Right atrium auricular region (tissue), 2 donors: Measurements from ENCODE around the gene UNC13A. TPM values are rescaled to one million over a fixed set of nuclear protein-coding genes. Genes with fewer than 3 reads are reported as not detected.

Source experiments
- DNase-seq: peaks from one replicate; pipeline ENCODE4 v3.0.0-alpha.2; 2019; ENCODE audit warnings: low spot score
- H3K27ac ChIP-seq, 2 donors: fragments of 200-600 bp; sonication (generic); 1 replicate in 1 of 2; 2 replicates in 1 of 2; pipeline ENCODE4 v1.5.1; 2016 to 2019
- H3K27me3 ChIP-seq, 2 donors: fragments of 200-600 bp; sonication (generic); one replicate each; pipeline versions ENCODE4 v1.5.1 to v1.6.0; 2017 to 2019
- H3K36me3 ChIP-seq: fragments of 200-600 bp; sonication (generic); one replicate; pipeline ENCODE4 v1.5.1; 2016
- H3K4me1 ChIP-seq, 2 donors: fragments of 200-600 bp; sonication (generic); one replicate each; pipeline versions ENCODE4 v1.5.1 to v1.6.0; 2017 to 2019
- H3K4me3 ChIP-seq, 2 donors: fragments of 200-600 bp; sonication (generic); 1 replicate in 1 of 2; 2 replicates in 1 of 2; pipeline ENCODE4 v1.5.1; 2017 to 2019; ENCODE audit warnings: mild to moderate bottlenecking in 1 of 2, moderate library complexity in 1 of 2
- H3K9me3 ChIP-seq, 2 donors: fragments of 200-600 bp; sonication (generic); one replicate each; pipeline ENCODE4 v1.5.1; 2019
- CTCF ChIP-seq, 2 donors: fragments of 200-600 bp; sonication (generic); IDR thresholded peaks; one replicate each; pipeline ENCODE4 v1.5.1; 2019; ENCODE audit warnings: antibody characterized with exemption in 2 of 2
- total RNA-seq, 2 donors: library from RNA; depleted of rRNA; stranded (reverse); fragments of >200 nt; gene quantifications; one replicate each; pipeline ENCODE4 v1.1.0, GENCODE V29; 2016

Gene UNC13A
- total RNA-seq, 2 donors from 2014 or later = 0.08 TPM; not detected in 1

GRCh38 chr19:17681505-17682125 is 6.5 kb downstream of the UNC13A start:
- Histone ChIP-seq H3K27ac (no peak overlapping the region), H3K36me3 (no peaks in the 10 kb centered on the region), H3K4me1 (peaks cover 0 to 24% of the 10 kb centered on the region in 2 donors), H3K9me3 (no peaks in the 10 kb centered on the region), H3K4me3 (no peak overlapping the region), H3K27me3 (peaks cover 3 to 8% of the 10 kb centered on the region in 2 donors)
- TF ChIP-seq CTCF (IDR thresholded peaks at IDR 0.05) = no peak
- no peak for DNase-seq

- Histone ChIP-seq H3K27me3 (no peaks in the 10 kb centered on the region), H3K27ac (peak overlapping the region in 1 of 2 donors; percentile 17)
Observed at GRCh38 chr19:17680230-17680722, 7.9 kb downstream of the UNC13A start.

GRCh38 chr19:17679526-17680229 is 8.5 kb downstream of the UNC13A start:
- H3K4me3 ChIP-seq = peak overlapping the region; percentile 19 to 38
- no peaks in the 10 kb centered on the region for H3K27me3 ChIP-seq
- H3K9me3 ChIP-seq = no peaks in the 10 kb centered on the region
- H3K27ac ChIP-seq = peak overlapping the region in 1 of 2 donors; percentile 17
- peaks cover 0 to 12% of the 10 kb centered on the region in 2 donors for H3K4me1 ChIP-seq
- TF ChIP-seq CTCF (IDR thresholded peaks at IDR 0.05) = no peak
- no peak for DNase-seq
- H3K36me3 ChIP-seq = no peaks in the 10 kb centered on the region

More at GRCh38 chr19:17680230-17680722, 7.9 kb downstream of the UNC13A start:
- Histone ChIP-seq H3K9me3 (no peaks in the 10 kb centered on the region), H3K4me1 (peaks cover 0 to 12% of the 10 kb centered on the region in 2 donors), H3K36me3 (no peaks in the 10 kb centered on the region), H3K4me3 (peak overlapping the region; percentile 19 to 38)
- no peak for TF ChIP-seq CTCF (IDR thresholded peaks at IDR 0.05)
- peak; percentile 86 for DNase-seq

GRCh38 chr19:17678836-17679235 is 9.3 kb downstream of the UNC13A start:
- no peak overlapping the region for H3K27ac ChIP-seq
- H3K27me3 ChIP-seq = no peaks in the 10 kb centered on the region
- H3K4me1 ChIP-seq = peaks cover 0 to 12% of the 10 kb centered on the region in 2 donors
- DNase-seq = no peak
- no peaks in the 10 kb centered on the region for H3K9me3 ChIP-seq
- H3K36me3 ChIP-seq = no peaks in the 10 kb centered on the region
- no peak for TF ChIP-seq CTCF (IDR thresholded peaks at IDR 0.05)
- no peak overlapping the region for H3K4me3 ChIP-seq

GRCh38 chr19:17677002-17677401 is 11.2 kb downstream of the UNC13A start:
- Histone ChIP-seq H3K27ac (no peak overlapping the region), H3K9me3 (no peaks in the 10 kb centered on the region), H3K4me1 (peaks cover 0 to 12% of the 10 kb centered on the region in 2 donors), H3K4me3 (no peak overlapping the region), H3K27me3 (no peaks in the 10 kb centered on the region), H3K36me3 (no peaks in the 10 kb centered on the region)
- no peak for TF ChIP-seq CTCF (IDR thresholded peaks at IDR 0.05)
- no peak for DNase-seq
